Endothelial cell of umbilical vein (primary cell): Measurements from ENCODE around the gene HCFC1R1.

Source experiments
- FOS ChIP-seq: IDR thresholded peaks from 2 replicates; pipeline ENCODE4 v1.6.1; 2011; ENCODE audit warnings: mild to moderate bottlenecking, low read length, moderate library complexity, borderline replicate concordance; ENCODE audit not compliant: insufficient read depth
- GATA2 ChIP-seq: IDR thresholded peaks from 2 replicates; pipeline ENCODE4 v1.7.0; 2011; ENCODE audit warnings: low read depth, mild to moderate bottlenecking, moderate library complexity, mixed read lengths, low read length; ENCODE audit not compliant: insufficient read length, insufficient read depth
- JUN ChIP-seq: IDR thresholded peaks from 2 replicates; pipeline ENCODE4 v1.6.1; 2011; ENCODE audit warnings: borderline replicate concordance, low read depth; ENCODE audit not compliant: insufficient read length, insufficient read depth
- MYC ChIP-seq: IDR thresholded peaks from one replicate; pipeline ENCODE4 v1.6.1; 2011; ENCODE audit warnings: mild to moderate bottlenecking, low read depth, low read length
- POLR2A ChIP-seq: IDR thresholded peaks from 2 replicates; pipeline ENCODE4 v1.6.1; 2012; ENCODE audit warnings: low read depth, mild to moderate bottlenecking, control low read depth, low read length
- POLR2AphosphoS5 ChIP-seq: IDR thresholded peaks from 2 replicates; pipeline ENCODE4 v1.6.1; 2012; ENCODE audit warnings: low read depth, mild to moderate bottlenecking, control low read depth, low read length, moderate library complexity; ENCODE audit not compliant: insufficient read depth
- TF ChIP-seq, protein P1 (sequence below), 2 donors: IDR thresholded peaks; 1 replicate in 1 of 2; 2 replicates in 1 of 2; pipeline ENCODE4 v1.5.1; 2011; ENCODE audit warnings: low read length in 2 of 2, mild to moderate bottlenecking in 2 of 2, moderate library complexity in 2 of 2, control low read depth in 1 of 2, inconsistent platforms in 1 of 2, low read depth in 1 of 2; ENCODE audit not compliant: insufficient read depth in 1 of 2; ENCODE audit errors: extremely low read depth in 1 of 2
- TF ChIP-seq, protein P2 (sequence below): IDR thresholded peaks from 2 replicates; pipeline ENCODE4 v1.6.1; 2011; ENCODE audit not compliant: insufficient read depth, insufficient read length

DNA sequence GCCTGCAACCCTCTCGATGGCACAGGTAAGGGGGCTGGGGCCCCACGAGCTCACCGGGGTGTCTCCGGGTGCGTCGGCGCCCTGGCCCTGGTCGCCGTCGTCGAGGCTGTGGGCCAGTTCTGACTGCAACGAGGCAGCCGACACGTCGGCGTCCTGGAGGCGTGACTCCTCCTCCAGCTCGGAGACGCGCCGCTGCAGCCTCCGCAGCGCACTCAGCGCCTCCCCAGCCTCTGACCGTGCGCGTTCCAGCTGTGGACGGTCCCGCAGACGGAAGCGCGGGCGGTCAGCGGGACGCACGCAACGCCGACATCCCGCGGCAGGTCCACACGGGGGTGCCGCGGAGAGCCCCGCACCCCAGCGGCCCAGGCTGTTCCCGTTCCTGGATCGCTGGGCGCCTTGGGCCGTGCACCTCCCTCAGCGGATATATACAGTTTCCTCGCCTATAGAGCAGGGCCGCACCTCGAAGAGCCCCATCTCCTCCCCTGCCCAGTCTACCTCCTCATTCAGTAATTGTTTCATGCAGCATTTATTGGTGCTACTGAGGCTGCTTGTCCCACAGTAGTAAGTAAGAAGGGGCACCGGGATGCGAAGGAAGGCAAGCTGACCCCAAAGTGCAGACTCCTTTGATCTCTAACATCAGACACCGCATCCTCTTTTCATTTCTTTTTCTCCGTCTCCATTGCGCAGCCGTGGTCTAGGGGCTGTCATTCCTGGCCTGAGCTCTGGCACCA, 5.9 kb upstream of the HCFC1R1 start:
- TF ChIP-seq, protein P1, sequence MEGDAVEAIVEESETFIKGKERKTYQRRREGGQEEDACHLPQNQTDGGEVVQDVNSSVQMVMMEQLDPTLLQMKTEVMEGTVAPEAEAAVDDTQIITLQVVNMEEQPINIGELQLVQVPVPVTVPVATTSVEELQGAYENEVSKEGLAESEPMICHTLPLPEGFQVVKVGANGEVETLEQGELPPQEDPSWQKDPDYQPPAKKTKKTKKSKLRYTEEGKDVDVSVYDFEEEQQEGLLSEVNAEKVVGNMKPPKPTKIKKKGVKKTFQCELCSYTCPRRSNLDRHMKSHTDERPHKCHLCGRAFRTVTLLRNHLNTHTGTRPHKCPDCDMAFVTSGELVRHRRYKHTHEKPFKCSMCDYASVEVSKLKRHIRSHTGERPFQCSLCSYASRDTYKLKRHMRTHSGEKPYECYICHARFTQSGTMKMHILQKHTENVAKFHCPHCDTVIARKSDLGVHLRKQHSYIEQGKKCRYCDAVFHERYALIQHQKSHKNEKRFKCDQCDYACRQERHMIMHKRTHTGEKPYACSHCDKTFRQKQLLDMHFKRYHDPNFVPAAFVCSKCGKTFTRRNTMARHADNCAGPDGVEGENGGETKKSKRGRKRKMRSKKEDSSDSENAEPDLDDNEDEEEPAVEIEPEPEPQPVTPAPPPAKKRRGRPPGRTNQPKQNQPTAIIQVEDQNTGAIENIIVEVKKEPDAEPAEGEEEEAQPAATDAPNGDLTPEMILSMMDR (IDR thresholded peaks at IDR 0.05; ENCODE audit: extremely low read depth in 1 of 2, insufficient read depth in 1 of 2, low read depth in 1 of 2, low read length in 2 of 2), result no peak
- TF ChIP-seq MYC (no peak), POLR2AphosphoS5 (no peak), JUN (no peak), POLR2A (no peak), FOS (no peak), GATA2 (no peak)
- TF ChIP-seq, protein P2, sequence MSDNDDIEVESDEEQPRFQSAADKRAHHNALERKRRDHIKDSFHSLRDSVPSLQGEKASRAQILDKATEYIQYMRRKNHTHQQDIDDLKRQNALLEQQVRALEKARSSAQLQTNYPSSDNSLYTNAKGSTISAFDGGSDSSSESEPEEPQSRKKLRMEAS, result no peak
